ENCODE measurements around the gene CDS2.

CDS2 gene

DNA sequence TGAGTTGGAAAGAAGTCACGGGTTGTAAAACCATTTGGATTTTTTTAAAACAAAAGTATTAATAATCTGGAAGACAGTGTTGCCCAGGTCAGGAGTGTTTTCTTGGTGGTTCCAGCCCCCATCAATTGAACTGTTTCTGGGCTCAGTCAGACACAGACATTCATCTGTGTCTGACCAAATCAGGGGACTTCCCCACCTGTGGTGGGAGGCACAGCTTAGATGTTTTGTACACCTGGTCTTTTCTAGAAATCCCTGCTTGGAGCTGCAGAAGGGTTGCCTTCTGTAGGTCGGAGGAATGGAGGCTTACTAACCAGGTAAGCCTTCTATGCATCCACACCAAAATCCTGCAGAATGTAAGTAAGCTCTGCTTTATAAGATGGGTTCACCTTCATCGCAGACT is 63.6 kb downstream of the CDS2 start:
- no peak overlapping the region for H3K27ac ChIP-seq
- no peak for TF ChIP-seq ZFX (IDR thresholded peaks at IDR 0.05; ENCODE audit: borderline replicate concordance)
- TF ChIP-seq, protein P1, sequence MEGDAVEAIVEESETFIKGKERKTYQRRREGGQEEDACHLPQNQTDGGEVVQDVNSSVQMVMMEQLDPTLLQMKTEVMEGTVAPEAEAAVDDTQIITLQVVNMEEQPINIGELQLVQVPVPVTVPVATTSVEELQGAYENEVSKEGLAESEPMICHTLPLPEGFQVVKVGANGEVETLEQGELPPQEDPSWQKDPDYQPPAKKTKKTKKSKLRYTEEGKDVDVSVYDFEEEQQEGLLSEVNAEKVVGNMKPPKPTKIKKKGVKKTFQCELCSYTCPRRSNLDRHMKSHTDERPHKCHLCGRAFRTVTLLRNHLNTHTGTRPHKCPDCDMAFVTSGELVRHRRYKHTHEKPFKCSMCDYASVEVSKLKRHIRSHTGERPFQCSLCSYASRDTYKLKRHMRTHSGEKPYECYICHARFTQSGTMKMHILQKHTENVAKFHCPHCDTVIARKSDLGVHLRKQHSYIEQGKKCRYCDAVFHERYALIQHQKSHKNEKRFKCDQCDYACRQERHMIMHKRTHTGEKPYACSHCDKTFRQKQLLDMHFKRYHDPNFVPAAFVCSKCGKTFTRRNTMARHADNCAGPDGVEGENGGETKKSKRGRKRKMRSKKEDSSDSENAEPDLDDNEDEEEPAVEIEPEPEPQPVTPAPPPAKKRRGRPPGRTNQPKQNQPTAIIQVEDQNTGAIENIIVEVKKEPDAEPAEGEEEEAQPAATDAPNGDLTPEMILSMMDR (IDR thresholded peaks at IDR 0.05) = no peak

DNA sequence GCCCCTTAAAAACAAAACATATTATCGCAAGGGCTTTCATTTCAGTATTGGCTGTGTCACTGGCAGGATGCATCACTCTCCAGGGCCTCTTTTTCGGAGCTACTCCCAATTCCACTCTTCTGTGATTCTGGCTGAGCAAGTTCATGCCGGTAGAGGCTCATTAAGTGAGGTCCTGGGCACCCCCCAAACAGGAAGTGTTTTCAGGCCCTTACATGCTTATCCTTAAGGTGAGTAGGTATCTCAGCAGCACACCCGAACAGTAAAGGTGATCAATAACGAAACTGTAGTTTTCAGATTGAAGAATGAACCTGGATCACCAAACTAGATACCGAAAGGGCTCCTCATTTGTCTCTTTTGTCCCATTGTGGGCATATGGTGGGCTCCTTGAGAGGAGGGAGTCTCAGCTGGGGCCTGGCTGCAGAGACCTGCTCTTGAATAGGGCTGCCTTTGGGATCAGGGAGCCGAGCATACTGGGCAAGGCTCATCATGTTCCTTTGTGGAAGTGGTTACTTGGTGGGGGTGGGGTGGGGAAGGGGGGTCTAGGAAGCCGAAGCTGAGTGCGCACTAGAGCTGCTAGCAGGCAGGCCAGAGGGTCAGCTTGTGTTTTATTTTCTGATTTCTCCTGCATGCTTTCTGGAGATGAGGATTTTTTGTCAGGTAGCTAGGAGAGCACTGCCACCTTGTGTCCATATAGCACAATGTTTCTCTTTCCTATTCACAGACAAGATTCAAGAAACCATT is 65.2 kb downstream of the CDS2 start:
- H3K27ac ChIP-seq = no peak overlapping the region
- TF ChIP-seq, protein P1 (IDR thresholded peaks at IDR 0.05) = peak; percentile 77
- TF ChIP-seq ZFX (IDR thresholded peaks at IDR 0.05; ENCODE audit: borderline replicate concordance) = no peak

DNA sequence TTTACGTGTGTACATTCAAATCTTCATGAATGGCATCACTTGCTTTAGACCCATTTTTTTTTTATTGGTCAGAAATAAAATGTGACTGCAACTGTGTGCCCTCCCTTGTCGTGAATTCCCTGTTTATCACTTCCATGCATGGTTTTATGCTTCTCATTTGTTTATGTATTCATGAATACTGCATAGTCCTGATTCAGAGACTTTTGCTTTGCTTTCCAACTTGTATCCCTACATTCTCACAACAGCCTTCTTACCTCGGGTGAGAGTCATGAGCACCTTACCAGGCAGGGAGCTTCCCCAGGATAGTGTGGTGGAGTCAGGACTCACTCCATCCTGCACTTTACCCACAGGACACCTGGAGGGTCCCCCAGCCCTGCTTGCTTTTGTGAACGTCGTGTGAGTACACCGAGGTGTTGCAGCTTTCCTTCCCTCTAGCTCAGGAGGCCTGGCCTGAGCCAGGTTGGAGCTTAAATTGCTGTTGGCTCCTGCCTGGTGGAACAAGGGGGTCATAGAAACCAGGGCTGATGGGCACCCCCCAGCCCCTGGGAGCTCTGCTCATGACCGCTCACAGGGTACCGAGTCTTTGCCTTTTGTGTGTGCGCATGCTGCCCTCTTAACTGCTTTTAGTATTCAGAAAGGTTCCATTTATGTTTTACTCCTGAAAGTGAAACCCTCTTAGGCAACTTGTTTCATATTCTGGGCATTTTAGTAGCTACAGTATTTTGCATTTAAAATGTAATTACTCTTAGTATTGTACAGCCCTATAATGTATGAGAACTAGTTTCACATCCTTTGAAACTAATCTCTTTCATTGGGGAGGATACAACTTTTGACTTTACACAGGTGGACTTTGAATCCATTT is 66.0 kb downstream of the CDS2 start:
- TF ChIP-seq, protein P1 (IDR thresholded peaks at IDR 0.05) = peak; percentile 38
- no peak for TF ChIP-seq ZFX (IDR thresholded peaks at IDR 0.05; ENCODE audit: borderline replicate concordance)
- no peak overlapping the region for H3K27ac ChIP-seq

DNA sequence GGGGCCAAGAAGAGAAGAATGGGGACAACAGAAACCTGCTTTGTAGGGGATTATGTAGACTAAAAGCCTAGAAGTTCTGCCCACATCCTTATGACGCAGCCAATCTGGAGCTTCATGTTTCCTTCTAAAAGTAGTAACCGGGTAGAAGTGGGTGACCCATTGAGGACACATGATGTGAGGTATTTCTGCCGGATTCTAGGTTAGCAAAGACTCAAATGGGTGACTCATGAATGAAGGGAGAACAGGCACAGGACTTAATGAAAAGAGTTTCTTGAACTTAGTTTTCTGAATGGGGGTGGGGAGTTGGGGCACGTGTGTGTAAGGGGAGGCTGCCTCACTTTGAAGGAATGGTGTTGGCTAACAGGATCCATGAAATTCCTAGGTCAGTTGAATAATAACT is 68.8 kb downstream of the CDS2 start:
- H3K27ac ChIP-seq = no peak overlapping the region
- TF ChIP-seq, protein P1 (IDR thresholded peaks at IDR 0.05) = no peak
- TF ChIP-seq ZFX (IDR thresholded peaks at IDR 0.05; ENCODE audit: borderline replicate concordance) = no peak

DNA sequence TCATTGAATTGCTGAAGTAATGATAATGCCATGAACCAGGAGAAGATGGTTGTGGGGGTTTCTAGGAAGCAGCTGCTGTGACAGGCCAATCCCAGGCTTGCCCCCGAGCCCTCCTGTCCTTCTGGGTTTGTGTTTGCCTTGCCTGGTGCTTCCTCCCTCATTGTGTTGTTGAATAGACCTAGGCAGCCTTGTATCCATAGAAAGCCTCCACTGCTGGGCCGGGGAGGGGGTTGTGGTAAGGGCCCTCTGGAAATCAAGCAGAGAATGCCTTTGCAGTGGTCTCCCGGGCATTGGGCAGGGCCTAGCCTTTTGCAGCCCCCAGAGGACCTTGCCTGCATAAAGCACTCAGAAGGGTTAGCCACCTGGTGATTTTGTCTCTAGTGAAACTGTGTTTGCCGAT is 69.3 kb downstream of the CDS2 start:
- no peak overlapping the region for H3K27ac ChIP-seq
- TF ChIP-seq, protein P1 (IDR thresholded peaks at IDR 0.05) = no peak

DNA sequence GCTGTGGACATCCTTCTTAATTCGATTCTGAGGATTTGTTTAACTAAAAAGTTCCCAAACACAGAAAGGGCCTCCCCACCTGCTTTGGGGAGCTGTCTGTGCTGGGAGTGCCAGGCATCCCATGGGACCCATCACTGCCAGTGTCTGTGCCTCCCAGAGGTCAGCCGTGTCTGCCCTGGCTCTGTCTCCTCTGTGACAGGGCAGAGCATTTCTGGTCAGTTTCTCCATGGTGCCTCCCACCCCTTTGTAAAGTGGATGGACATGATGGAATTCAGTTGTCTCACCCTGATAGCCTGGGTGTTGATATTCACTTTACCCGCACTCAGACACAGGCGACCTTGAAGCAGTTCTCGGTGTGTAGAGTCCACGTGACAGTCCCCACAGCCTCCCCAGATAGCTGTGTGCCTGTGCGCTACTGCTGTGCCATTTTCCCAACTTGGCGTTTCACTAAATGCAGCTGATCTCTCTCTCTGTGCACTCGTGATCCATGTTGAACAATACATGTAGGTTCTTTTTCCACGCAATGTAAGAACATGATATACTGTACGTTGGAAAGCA is 70.5 kb downstream of the CDS2 start:
- TF ChIP-seq, protein P1 (IDR thresholded peaks at IDR 0.05) = no peak
- TF ChIP-seq ZFX (IDR thresholded peaks at IDR 0.05; ENCODE audit: borderline replicate concordance) = no peak
- H3K27ac ChIP-seq = no peak overlapping the region

All from 22Rv1 (cell line).